OCI-LY3 (cell line): ENCODE measurements around the gene FAM170A.

Experiments used
- H2AFZ ChIP-seq: fragments of 200-600, 300-600 bp; shearing (Covaris generic); 2 replicates; pipeline ENCODE4 v1.6.0; 2014; ENCODE audit warnings: antibody characterized with exemption, low read depth, low read length
- H3K27ac ChIP-seq: fragments of 200-600, 300-600 bp; sonication (generic); 2 replicates; pipeline ENCODE4 v1.5.1; 2014; ENCODE audit warnings: mild to moderate bottlenecking, low read length, moderate library complexity, mixed read lengths
- H3K27me3 ChIP-seq: fragments of 200-600, 300-600 bp; sonication (generic); 2 replicates; pipeline ENCODE4 v1.6.1; 2014; ENCODE audit warnings: low read depth, low read length, mixed read lengths
- H3K36me3 ChIP-seq: fragments of 200-600, 300-600 bp; sonication (generic); replicated peaks from 2 replicates; pipeline ENCODE3; 2014; ENCODE audit warnings: low read depth, low read length, mixed read lengths
- H3K4me1 ChIP-seq: fragments of 300-600, 200-600 bp; sonication (generic); 2 replicates; pipeline ENCODE4 v1.6.1; 2014; ENCODE audit warnings: low read length, mixed read lengths
- H3K4me2 ChIP-seq: fragments of 200-600, 300-600 bp; sonication (generic); 2 replicates; pipeline ENCODE4 v1.6.1; 2014; ENCODE audit warnings: low read length, mixed read lengths
- H3K4me3 ChIP-seq: fragments of 300-600, 200-600 bp; sonication (generic); 2 replicates; pipeline ENCODE4 v1.5.1; 2014; ENCODE audit warnings: antibody characterized with exemption, mild to moderate bottlenecking, low read length, moderate library complexity
- H3K79me2 ChIP-seq: fragments of 300-600, 200-600 bp; shearing (Covaris generic); 2 replicates; pipeline ENCODE4 v1.6.1; 2014; ENCODE audit warnings: mild to moderate bottlenecking, low read length, mixed read lengths
- H3K9ac ChIP-seq: fragments of 300-600, 200-600 bp; shearing (Covaris generic); 2 replicates; pipeline ENCODE4 v1.6.0; 2014; ENCODE audit warnings: mild to moderate bottlenecking, low read length, moderate library complexity
- H3K9me3 ChIP-seq: fragments of 200-600, 300-600 bp; shearing (Covaris generic); 2 replicates; pipeline ENCODE4 v1.6.1; 2014; ENCODE audit warnings: low read length, mixed read lengths; ENCODE audit not compliant: insufficient read depth
- H4K20me1 ChIP-seq: fragments of 200-600, 300-600 bp; sonication (generic); 2 replicates; pipeline ENCODE4 v1.6.1; 2016; ENCODE audit warnings: low read length, mixed read lengths; ENCODE audit not compliant: insufficient read depth
- CTCF ChIP-seq: fragments of 200-600, 300-600 bp; sonication (generic); IDR thresholded peaks from 2 replicates; pipeline ENCODE4 v1.5.1; 2014; ENCODE audit warnings: antibody characterized with exemption, low read length, low read depth
- EZH2phosphoT487 ChIP-seq: fragments of 200-600 bp; shearing (Covaris generic); IDR thresholded peaks from 2 replicates; pipeline ENCODE4 v1.6.1; 2018; ENCODE audit warnings: antibody characterized with exemption, mixed run types, low read depth

Gene FAM170A

GRCh38 chr5:119630752-119631440 lies 1.5 kb downstream of the FAM170A start:
- no peak overlapping the region for H3K27ac ChIP-seq
- H3K9ac ChIP-seq = no peak overlapping the region
- no peaks in the 10 kb centered on the region for H3K27me3 ChIP-seq
- no peak overlapping the region for H3K4me3 ChIP-seq
- no peaks in the 10 kb centered on the region for H3K79me2 ChIP-seq
- peaks cover 13% of the 10 kb centered on the region for H3K4me1 ChIP-seq
- H3K36me3 ChIP-seq = no peaks in the 10 kb centered on the region
- no peak overlapping the region for H3K4me2 ChIP-seq
- H2AFZ ChIP-seq = no peak overlapping the region
- no peak for TF ChIP-seq EZH2phosphoT487
- no peak for TF ChIP-seq CTCF
- H3K9me3 ChIP-seq = no peaks in the 10 kb centered on the region
- H4K20me1 ChIP-seq = no peaks in the 10 kb centered on the region

- no peaks in the 10 kb centered on the region for H3K9me3 ChIP-seq
- no peaks in the 10 kb centered on the region for H3K79me2 ChIP-seq
- no peaks in the 10 kb centered on the region for H3K36me3 ChIP-seq
- no peak for TF ChIP-seq CTCF
- TF ChIP-seq EZH2phosphoT487 = no peak
- no peaks in the 10 kb centered on the region for H3K27me3 ChIP-seq
- no peak overlapping the region for H3K4me2 ChIP-seq
- H2AFZ ChIP-seq = no peak overlapping the region
- no peaks in the 10 kb centered on the region for H4K20me1 ChIP-seq
- H3K4me1 ChIP-seq = peaks cover 10% of the 10 kb centered on the region
- H3K9ac ChIP-seq = no peak overlapping the region
- no peak overlapping the region for H3K4me3 ChIP-seq
- no peak overlapping the region for H3K27ac ChIP-seq
Observed at GRCh38 chr5:119631660-119632059, 2.3 kb downstream of the FAM170A start.

- no peaks in the 10 kb centered on the region for H3K27me3 ChIP-seq
- TF ChIP-seq CTCF (no peak), EZH2phosphoT487 (no peak)
- no peak overlapping the region for H2AFZ ChIP-seq
- H3K9ac ChIP-seq = no peak overlapping the region
- H4K20me1 ChIP-seq = no peaks in the 10 kb centered on the region
- H3K4me2 ChIP-seq = no peak overlapping the region
- H3K9me3 ChIP-seq = no peaks in the 10 kb centered on the region
- no peak overlapping the region for H3K27ac ChIP-seq
- no peaks in the 10 kb centered on the region for H3K79me2 ChIP-seq
- H3K36me3 ChIP-seq = no peaks in the 10 kb centered on the region
- H3K4me3 ChIP-seq = no peak overlapping the region
- no peaks in the 10 kb centered on the region for H3K4me1 ChIP-seq
Observed at GRCh38 chr5:119651486-119651885, 22.1 kb downstream of the FAM170A start.

- Histone ChIP-seq H3K27me3 (no peaks in the 10 kb centered on the region), H3K9ac (no peak overlapping the region)
Observed at GRCh38 chr5:119655061-119655460, 25.7 kb downstream of the FAM170A start.

More at GRCh38 chr5:119655061-119655460, 25.7 kb downstream of the FAM170A start:
- H3K4me3 ChIP-seq = no peak overlapping the region
- H3K79me2 ChIP-seq = no peaks in the 10 kb centered on the region
- TF ChIP-seq EZH2phosphoT487 (no peak), CTCF (no peak)
- no peaks in the 10 kb centered on the region for H3K36me3 ChIP-seq
- H2AFZ ChIP-seq = no peak overlapping the region
- no peaks in the 10 kb centered on the region for H4K20me1 ChIP-seq
- no peak overlapping the region for H3K27ac ChIP-seq
- no peaks in the 10 kb centered on the region for H3K9me3 ChIP-seq
- H3K4me2 ChIP-seq = no peak overlapping the region
- no peaks in the 10 kb centered on the region for H3K4me1 ChIP-seq
